Stimulated activated CD8-positive, alpha-beta memory T cell treated with anti-CD3 and anti-CD28 coated beads, Interleukin-12 subunit alpha, Interleukin-12 subunit beta, amount 100 ng/mL, for 4 hours (primary cell): ENCODE data around the gene ME3.

Source experiments
- DNase-seq: peaks from one replicate; pipeline ENCODE4 v3.0.0-alpha.2; 2020; ENCODE audit warnings: low read depth

ME3 gene

DNA sequence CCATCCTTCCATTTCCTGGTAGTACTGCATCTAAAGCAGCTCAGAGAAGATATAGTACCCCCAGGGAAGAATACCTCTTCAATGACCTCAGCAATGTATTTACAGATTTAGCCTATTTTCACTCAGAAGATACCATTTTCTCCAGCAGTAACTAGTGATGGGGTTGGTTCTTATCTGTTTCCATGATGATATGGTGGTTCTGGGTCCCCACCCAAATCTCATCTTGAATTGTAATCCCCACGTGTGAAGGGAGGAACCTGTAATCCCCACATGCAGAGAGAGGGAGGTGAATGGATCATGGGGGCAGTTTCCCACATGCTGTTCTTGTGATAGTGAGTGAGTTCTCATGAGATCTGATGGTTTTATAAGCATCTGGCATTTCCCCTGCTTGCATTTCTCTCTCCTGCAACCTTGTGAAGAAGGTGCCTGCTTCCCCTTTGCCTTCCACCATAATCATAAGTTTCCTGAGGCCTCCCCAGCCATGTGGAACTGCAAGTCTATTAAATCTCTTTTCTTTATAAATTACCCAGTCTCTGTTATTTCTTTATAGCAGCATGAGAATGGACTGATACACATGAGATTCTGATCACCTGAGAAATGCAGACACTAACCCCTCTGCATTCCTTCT is 158.6 kb downstream of the ME3 start:
- DNase-seq, result no peak

DNA sequence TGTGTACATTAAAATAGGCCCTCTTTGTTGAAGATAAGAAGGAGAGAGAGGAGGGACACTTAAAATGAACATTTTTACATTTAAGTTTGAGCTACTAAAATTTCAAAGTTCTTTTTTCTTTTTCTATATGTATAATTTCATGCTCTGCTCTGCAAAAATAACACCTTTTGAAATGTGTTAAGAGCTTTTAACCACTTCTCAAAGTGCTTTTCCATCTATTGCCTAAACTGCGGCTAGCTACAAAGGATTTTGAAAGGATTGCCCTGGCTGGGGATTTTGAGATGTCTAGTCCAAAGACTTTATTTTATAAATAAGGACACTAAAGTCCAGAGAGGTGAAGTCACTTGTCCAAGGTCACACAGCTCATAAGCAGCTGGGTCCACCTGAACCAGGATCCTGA is 159.3 kb downstream of the ME3 start:
- DNase-seq, result no peak

DNA sequence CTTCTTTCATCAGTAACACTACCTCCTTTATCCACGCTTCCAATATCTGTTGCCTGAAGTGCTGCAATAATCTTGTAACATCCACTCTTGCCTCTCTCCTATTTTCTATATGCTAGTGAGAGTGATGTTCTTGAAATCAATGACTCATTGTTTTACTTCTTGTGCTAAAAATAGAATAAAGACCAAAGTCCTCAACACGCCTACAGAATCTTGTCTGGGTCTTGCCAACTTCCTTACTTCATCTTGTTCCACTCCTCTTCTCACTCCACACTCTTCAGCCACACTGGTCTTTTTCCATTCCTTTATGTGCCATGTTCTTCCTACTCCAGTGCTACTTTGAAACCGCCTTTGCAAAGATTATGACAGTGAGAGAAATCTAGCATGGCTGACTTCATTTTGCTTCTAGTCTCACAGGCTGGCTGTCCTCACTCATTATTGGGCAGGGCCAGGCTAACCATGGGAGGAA is 161.3 kb downstream of the ME3 start:
- DNase-seq, result no peak

DNA sequence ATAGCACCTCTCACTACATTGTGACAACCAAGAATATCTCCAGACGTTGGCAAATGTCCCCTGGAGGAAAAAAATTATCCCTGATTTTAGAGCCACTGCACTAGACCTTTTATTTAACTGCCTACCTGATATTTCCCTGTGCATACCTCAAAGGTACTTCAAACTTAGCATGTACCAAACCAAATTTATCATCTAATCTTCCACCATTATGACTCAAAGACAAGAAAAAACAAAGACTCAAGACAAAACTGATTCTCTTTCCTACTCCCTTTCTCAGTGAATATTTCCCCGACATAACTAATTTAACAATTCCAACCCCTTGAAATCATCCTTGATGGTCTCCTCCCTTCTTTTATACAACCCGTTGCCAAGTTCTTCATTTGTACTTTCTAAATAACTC is 161.7 kb downstream of the ME3 start:
- DNase-seq, result no peak

DNA sequence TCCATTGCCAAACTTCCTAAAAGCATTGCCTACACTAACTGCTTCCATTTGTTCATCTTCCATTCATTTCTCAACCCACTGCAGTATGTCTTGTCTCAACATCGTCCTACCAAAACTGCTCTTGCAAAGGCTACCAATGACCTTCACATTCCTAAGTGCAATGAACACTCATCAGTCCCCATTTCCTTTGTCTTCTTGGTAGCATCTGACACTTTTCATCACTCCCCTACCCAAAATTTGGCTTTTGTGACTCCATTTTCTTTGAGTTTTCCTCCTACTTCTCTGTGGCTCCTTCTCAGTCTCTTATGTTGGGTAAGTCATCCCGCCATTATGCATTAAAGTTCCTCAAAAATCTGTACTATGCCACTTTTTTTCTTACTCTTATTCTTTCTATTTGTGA is 162.3 kb downstream of the ME3 start:
- no peak for DNase-seq

DNA sequence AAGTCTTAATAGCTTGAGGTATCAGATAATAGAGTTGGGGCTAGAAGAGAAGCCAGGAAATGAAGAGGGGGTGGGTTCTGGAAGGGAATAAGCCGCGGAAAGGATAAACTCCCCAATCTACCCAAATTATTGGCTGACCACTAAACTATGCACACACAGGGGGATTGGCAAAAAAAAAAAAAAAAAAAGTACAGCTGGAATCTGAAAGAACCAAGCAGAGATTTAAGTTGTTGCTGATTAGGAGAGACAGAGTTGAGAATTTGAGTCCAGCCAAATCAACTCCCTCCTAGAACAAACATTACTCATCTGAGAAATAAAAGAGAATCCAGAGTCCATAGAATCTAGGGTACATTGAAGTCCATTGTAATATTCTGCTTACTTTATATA is 162.8 kb downstream of the ME3 start:
- DNase-seq, result no peak

DNA sequence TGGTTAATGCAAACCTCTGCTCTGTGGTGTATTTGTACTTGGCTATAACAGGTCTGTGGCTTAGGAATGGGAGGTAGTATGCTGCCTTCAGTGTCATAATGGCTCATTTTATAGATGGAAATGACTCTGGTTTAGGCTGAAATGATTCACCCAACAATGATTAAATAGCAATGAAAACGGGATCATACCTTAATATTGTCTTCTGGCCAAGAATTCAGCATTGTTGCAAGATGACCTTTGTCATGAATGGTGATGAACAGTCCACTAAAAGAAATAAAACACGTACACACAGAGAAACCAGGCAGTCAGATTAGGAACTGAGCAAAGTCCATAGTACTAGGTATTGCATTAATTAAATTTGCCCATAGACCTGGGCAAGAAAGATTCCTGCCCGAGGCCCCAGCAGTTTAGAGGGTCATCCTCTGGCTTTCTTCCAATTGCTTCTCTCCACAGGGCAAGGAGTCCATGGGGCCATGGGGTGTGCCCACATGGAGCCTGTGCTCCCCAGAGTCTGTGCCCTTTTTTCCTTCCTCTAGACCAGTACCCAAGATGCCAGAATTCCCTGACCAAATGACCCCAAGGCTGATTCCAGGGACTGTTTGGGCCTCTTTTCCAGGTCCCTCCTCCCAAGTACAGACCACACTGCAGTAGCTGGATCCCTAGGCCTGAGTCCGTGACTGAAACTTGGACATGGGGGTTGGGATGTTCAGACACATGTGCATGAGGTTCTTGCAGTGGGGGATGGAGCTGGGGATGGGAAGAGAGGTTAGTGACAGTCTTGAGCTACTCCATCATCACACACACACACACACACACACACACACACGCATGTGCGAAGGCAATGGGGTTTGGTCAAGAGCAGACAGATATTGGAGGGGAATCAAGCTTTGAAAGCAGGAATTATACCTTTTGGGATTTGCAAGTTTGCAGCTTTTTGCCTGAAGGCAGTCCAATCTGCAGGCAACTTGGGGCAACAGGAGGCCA is 163.5 kb downstream of the ME3 start:
- no peak for DNase-seq

DNA sequence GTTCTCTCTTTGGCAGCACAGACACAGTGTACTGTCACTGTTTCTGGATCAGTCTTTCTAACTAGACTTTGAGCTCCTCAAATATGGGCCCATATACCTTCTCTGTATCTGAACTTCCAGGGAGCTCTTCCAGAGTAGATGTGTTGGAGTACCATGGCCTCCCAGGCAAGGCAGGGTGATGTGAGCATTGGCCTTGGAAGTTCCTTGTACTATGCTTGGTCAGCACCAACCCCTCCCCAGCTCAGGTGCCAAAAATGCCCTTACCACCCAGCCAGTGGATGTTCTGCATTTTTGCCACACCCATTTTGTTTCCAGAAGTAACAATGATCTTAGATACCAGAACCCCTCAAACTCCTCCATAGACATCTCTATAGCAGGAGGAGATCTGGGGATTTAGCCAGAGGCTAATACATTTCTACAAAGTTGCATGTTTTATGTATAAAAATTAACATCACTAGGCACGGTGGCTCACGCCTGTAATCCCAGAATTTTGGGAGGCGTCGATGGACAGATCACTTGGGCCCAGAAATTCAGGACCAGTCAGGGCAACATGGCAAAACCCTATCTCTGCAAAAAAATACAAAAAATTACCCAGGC is 165.1 kb downstream of the ME3 start:
- no peak for DNase-seq

DNA sequence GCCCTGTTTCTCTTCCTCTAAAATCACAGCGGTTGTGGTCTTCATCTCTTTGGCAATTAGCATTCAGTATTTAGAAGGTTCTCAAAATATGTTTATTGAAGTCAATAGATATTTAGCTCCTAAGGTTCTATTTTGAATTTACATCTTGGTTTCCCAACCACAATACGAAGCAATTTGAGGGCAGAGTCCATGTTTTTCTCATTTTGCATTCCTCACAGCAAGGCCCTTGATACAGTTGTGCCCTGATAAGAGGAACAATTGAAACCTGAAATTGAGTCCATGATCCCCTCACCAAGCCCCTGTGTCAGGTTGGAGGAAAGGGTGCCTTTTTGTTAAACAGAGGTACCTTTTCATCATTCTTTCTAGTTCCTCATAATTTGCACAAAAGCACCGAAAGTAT is 166.2 kb downstream of the ME3 start:
- no peak for DNase-seq

DNA sequence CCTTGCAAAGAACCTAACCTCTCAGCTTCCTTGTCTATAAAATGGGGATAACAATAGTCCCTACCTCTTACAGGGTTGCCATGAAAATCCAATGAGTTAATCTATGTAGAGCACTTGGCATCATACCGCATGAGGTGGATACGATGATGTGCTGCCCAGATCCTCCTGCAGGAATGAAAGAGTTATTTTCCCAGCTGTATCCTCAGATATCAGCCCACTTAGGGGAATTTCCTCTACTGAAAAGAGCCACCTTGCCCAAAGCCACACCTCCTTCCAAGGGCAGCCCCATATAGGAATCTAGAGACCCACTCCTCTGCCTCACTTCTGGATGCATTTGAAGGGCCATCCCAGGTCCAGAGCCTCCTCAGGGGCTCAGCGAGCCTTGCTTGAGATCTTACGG is 169.3 kb downstream of the ME3 start:
- DNase-seq, result no peak

DNA sequence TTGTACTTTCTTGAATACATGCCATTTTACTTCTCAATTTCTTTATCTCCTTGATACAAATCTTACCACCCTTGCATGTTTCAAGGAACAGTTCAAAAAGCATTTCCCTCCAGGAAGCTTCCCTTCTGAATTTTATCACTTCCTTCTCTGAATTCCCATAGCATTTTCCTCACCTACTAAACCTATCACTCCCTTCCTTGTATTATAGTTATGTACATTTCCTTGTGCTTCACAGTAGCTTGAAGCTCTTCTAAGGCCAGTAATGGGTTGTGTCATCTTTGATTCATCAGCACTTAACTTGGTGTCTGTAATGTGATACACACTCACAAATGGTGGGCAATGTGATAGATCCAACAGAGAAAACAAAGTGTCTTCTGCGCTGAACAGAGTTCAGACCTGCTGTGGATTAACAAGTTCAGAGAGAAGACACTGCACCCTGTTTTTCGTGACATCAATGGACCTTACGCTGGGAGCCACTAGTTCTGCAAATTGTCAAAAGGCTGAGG is 170.2 kb downstream of the ME3 start:
- DNase-seq, result no peak

DNA sequence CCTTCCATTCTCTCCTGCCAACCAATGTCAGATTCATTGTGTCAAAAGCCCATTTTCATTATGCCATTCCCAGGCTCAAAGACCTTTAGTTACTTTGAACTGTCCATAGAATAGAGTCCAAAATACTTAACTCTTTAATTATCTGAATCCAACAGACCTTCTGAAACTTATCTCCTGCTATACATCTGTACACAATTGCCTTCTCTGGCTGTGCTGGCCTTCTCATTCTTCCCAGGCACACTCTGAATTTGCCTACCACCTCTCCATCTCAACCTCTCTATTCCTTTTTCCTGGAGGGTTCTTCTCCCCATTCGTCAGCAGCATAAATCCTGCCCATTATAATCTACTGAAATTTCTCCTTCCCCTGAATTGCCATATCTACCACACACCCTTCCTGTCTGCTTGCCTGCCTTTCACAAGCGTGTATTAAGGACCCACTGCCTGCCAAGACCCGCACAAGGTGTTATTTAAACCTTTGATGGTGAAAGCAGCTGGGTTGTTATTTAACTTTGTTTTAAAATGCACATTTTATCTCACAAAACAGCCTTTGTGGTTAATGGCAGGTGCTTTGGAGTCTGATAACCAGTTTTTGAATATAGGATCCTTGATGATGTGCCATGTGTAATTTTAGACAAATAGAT is 171.8 kb downstream of the ME3 start:
- no peak for DNase-seq

DNA sequence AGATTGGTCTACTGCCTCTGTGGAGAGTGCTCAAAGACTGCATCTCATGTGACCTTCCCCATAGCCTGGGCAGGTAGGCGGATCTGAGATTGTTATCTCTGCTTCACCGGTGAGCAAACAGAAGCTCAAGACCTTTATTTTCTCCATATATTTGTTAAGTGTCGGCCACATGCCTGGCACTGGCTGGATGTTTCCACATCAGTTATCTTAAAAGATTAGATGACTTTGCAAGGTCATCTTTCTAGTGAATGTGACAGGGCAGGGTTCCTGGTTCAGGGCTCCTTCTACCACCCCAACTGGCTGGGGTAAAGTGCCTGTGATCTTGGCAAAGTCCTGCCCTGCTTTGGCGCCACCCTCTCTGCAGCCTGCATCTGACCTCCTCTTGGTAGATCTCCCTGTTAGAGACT is 172.7 kb downstream of the ME3 start:
- DNase-seq, result no peak

DNA sequence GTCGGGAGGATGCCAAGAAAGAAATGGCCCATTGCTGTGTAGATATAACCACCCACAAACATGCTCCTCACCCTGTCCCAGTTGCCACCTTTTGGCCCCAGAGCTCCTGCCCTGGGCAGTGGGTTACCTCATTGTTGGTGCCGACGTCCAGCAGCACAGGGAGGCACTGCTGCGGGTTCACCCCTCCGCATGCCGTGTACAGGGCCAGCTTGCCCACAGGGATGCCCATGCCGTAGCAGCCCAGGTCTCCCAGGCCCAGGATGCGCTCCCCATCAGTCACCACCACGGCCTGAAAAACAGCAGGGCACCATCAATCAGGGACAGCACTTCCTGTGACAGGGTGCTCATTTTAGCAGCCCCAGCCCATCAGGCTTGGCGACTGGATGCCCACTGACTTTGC is 174.6 kb downstream of the ME3 start:
- DNase-seq, result no peak

DNA sequence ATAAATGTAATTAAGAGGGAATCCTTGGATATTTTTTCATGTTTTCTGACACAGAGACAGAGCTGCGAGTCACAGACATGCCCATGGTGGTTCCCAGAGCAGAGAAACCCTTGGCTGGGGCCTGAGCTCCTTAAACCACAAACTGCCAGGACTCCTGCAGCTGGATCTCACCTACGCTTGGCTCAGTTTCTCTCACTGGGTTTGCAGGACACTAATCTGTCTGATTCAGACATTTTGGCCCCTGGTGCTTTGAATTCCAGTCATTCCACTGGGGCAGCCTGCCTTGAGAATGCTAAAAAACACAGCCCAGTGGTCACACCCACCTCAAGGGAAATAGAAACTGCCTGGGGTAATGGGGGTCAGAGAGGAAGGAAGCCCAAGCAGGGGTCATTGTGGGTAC is 175.1 kb downstream of the ME3 start:
- no peak for DNase-seq

DNA sequence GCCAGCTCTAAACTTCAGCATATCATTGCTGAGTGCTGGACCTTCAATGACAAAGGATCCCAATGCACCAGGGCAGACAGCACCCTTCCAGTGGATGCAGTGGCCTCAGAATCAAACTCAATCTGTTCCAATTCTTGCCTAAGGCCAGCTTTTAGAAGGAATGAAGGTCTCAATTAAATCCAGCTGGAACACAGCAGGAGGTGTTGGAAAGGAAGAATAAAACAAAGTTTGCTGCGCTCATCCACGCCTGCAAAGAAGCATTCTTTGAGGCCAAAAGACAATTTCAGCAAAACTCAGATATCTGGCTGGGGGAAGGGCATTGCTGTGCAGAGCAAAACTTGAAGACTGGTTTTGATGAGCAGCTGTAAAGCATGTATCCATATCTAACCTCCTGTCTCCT is 177.1 kb downstream of the ME3 start:
- no peak for DNase-seq

DNA sequence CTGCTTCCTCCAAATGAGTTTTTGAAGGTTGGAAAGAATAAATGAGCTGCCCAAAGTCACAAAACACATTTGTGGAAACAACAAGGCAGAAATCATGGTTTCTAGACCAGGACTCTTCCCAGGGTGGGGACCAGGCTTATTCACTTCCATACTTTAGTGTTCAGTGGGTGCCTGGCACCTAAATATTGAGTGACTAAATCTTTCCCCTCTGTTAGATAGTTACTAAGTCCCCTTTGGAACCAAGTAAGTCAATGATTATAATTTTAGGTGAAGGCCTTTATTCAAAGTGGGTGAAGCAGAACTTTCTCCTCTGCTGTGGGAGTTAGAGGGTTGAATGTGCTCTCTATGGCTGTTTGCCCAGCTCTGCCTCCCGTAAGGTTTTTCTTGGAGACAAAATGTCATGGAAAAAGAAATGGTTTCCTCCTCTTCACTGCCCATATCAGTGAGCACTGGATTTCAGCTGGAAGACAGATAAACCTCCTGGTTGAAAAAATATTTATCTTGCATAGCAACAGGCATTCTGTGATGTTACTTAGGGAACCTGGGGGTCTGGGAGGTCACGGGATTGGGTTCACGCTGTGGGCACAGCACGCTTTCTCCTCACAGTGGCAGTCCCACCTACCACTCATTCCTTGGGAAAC is 179.9 kb downstream of the ME3 start:
- DNase-seq, result no peak

DNA sequence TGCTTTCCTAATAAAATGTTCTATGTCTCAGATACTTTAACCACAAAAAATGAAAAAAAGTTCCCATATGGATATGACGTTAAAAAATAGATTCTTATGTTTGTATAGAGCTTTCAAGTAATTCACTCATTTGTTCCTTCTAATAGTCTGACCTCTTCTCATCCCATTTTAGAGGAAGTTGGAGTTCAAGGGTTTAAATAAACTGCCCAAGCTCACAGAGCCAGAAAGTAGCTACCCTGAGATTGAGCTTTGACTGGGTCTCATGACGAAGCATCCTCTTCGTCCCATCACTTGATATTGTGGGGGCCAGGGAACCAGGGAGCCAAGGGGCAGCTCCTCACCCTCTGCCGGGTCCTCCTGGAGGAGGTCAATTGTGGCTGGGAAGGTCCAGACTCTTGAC is 181.4 kb downstream of the ME3 start:
- no peak for DNase-seq

DNA sequence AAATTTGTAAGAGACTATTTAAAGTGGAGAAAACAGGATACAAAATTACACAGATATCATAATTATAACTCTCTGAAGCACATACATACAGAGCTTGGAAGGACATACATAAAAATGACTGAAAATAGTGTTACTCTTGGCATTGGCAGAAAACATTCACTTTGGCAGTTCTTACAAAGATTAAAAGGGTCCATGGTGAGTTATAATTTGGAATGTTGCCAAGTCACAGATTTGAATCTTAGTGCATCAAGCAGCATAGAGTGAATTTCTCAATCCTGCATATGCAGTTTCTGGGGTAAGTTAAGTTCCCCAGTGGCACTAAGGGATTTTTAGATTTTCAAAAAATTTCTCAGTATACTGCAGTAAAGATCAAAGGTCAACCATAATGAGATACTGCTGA is 181.8 kb downstream of the ME3 start:
- no peak for DNase-seq

DNA sequence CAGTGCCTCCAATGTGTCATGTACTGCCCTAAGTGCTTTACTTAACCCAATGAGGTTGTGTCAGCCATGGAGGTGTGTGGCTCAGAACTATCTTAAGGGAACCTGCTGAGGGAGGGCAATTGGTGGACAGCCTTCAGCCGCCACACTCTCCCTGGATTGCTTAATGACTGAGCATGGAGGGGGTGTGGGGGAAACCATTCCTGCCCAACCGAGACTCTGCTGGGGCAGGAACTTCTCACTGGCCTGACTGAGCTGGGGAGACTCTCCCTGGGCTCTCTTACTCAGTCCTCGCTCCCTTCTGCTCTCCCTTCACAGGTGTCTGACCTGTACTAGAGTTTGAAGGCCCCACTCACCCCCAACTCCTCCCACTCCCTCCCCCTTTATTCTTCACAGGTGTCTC is 183.0 kb downstream of the ME3 start:
- no peak for DNase-seq

DNA sequence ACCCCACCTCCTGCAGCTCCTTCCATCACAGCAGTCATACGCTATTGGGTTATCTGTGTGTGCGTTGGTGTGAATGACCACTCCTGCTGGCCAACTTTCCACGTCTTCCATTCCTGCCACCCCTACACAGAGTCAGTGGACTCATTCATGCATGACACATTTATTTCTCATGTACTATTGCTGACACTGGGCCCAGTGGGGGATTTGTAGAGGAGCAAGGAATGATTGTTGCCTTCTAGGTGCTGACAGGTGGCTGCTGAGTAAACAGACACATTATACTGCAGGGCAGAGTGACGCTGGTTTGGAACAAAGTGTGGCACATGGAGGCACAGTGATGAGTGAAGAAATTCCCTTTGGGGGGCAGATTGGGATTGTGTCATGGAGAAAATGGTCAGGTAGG is 183.9 kb downstream of the ME3 start:
- no peak for DNase-seq

DNA sequence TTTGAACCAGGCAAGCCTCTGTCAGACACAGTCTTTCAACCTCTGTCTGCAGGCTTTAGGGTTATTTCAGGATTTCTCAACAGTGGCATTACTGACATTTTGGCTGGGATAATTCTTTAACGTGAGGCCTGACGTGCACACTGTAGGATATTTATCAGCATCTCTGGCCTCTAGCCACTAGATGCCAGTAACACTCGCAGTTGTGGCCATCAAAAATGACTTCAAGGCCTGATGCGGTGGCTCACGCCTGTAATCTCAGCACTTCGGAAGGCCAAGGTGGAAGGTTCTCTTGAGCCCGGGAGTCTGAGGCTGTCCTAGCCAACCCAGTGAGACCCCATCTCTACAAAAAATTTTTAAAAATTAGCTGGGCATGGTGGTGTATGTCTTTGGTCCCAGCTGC is 184.7 kb downstream of the ME3 start:
- DNase-seq, result no peak
